ENCODE data around the gene APOA4. TPM values are rescaled to one million over a fixed set of nuclear protein-coding genes. Genes with fewer than 3 reads are reported as not detected.

The APOA4 gene
- total RNA-seq, 2 donors from 2014 or later = not detected

GRCh38 chr11:116842909-116843308, 19.8 kb upstream of the APOA4 start:
- Histone ChIP-seq H3K9me3 (no peaks in the 10 kb centered on the region), H3K4me3 (no peak overlapping the region), H3K4me1 (no peaks in the 10 kb centered on the region), H3K9ac (ENCODE audit: low read depth in 2 of 2, low read length in 2 of 2) (no peak overlapping the region), H3K27me3 (no peaks in the 10 kb centered on the region), H3K36me3 (peaks cover 11% of the 10 kb centered on the region), H3K27ac (no peak overlapping the region)
- TF ChIP-seq CTCF (IDR thresholded peaks at IDR 0.05) = no peak
- DNase-seq = peak; percentile 33
- intact Hi-C loops (cut with DNase I) = no loop called here

GRCh38 chr11:116842117-116842516, 19.0 kb upstream of the APOA4 start:
- H3K27me3 ChIP-seq = no peaks in the 10 kb centered on the region
- H3K9ac ChIP-seq (ENCODE audit: low read depth in 2 of 2, low read length in 2 of 2) = no peak overlapping the region
- no peaks in the 10 kb centered on the region for H3K4me1 ChIP-seq
- no peak overlapping the region for H3K4me3 ChIP-seq
- H3K36me3 ChIP-seq = peaks cover 7% of the 10 kb centered on the region
- H3K27ac ChIP-seq = no peak overlapping the region
- no peak for DNase-seq
- intact Hi-C loops (cut with DNase I) = no loop called here
- no peak for TF ChIP-seq CTCF (IDR thresholded peaks at IDR 0.05)
- H3K9me3 ChIP-seq = no peaks in the 10 kb centered on the region

GRCh38 chr11:116840746-116841296, 17.7 kb upstream of the APOA4 start:
- no peaks in the 10 kb centered on the region for H3K9me3 ChIP-seq
- TF ChIP-seq CTCF (IDR thresholded peaks at IDR 0.05) = no peak
- intact Hi-C loops (cut with DNase I) = no loop called here
- no peak overlapping the region for H3K27ac ChIP-seq
- no peak overlapping the region for H3K4me3 ChIP-seq
- no peak for DNase-seq
- no peaks in the 10 kb centered on the region for H3K27me3 ChIP-seq
- peaks cover 1% of the 10 kb centered on the region for H3K4me1 ChIP-seq
- peaks cover 3% of the 10 kb centered on the region for H3K36me3 ChIP-seq
- H3K9ac ChIP-seq (ENCODE audit: low read depth in 2 of 2, low read length in 2 of 2) = no peak overlapping the region

- Histone ChIP-seq H3K9me3 (no peaks in the 10 kb centered on the region), H3K9ac (ENCODE audit: low read depth in 2 of 2, low read length in 2 of 2) (no peak overlapping the region), H3K4me3 (no peak overlapping the region), H3K27me3 (no peaks in the 10 kb centered on the region), H3K4me1 (peaks cover 5% of the 10 kb centered on the region), H3K27ac (no peak overlapping the region), H3K36me3 (peaks cover 3% of the 10 kb centered on the region)
- no peak for TF ChIP-seq CTCF (IDR thresholded peaks at IDR 0.05)
- no peak for DNase-seq
- intact Hi-C loops (cut with DNase I) = no loop called here
Measured at GRCh38 chr11:116840224-116840745, 17.2 kb upstream of the APOA4 start.

DNA sequence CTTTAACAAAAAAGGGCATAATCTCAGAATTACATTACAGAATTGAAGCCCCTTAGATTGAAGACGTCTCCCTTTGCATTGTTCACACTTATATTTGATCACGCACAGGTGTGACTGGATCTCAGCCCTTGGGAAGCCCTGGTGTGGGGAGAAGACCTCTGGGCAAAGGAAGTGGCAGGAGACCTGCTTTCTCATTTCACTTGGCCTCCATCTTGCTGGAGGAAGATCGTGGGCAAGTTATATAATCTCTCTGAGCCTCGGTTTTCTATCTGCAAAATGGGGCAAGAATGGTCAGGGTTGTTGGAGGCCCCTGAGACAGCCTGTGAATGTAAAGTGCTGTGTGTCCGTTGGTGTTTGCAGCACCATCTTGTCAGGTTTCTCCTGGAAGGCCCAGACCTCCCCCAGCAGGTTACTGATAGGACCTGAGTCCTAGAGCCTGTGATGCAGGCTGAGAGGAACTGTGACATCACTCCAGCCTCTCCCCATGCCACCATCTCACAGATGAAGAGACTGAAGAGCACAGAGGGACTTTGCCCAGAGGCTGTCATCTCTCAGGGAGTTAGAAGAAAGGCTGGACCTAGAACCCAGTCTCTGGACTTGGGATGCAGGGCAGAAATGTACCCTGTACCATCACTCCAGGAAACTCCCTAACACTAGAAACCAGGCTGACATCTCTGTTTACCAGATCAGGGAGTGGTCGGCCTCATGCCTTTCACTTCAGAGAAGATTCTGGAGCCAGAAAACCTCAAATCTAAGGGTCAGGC, 15.4 kb upstream of the APOA4 start:
- Histone ChIP-seq H3K9me3 (no peaks in the 10 kb centered on the region), H3K27ac (no peak overlapping the region), H3K27me3 (no peaks in the 10 kb centered on the region), H3K36me3 (no peaks in the 10 kb centered on the region), H3K9ac (ENCODE audit: low read depth in 2 of 2, low read length in 2 of 2) (no peak overlapping the region), H3K4me3 (no peak overlapping the region), H3K4me1 (peaks cover 5% of the 10 kb centered on the region)
- intact Hi-C loops (cut with DNase I) = loop anchor here (5.0 kb wide), 1 partner anchor 46 kb away; the partner anchor contains the start of gene APOA5
- DNase-seq = no peak
- no peak for TF ChIP-seq CTCF (IDR thresholded peaks at IDR 0.05)

All from colonic mucosa (tissue), 4 donors.